NCI-H82 treated with DMSO at 0.1 percent for 48 hours (cell line): ENCODE results near the gene OTOP1.
"Not testable (repeated sequence)": the region's sequence is repeated elsewhere in the genome, so short reads cannot be mapped to it uniquely, and the experiment has no call there.

Experiments used
- DNase-seq: peaks from one replicate; lab custom pipeline; 2025; ENCODE audit not compliant: unreplicated experiment; lab: John Stamatoyannopoulos, UW

The OTOP1 gene

DNA sequence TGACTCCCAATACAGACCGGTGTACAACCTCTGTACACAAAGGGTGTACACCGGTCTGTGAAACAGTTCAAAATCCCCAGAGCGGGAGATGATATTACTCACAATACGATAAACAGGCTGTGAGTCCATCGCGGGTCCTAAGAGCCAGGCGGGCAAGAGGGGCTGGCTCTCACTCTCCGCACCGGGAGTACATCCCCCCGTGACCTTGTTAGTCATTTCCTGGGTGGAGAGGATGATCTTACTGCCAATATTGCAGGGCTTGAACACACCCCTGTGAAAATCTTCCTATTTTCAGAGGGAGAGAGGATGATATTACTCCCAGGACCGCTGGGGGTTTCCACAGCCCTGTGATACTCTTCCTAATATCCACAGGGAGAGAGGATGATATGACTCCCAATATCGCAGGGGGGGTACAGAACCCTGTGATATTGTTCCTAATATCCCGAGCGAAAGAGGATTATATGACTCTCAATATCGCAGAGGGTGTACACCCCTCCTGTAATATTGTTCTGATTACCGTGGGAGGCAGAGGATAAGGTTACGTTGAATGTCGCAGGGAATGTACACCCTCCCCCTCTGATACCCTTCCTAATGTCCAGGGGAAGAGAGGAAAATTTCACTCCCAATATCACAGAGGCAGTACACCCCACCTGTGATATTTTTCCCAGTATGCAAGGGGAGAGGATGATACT lies 60.9 kb downstream of the OTOP1 start:
- not testable (repeated sequence) for DNase-seq

DNA sequence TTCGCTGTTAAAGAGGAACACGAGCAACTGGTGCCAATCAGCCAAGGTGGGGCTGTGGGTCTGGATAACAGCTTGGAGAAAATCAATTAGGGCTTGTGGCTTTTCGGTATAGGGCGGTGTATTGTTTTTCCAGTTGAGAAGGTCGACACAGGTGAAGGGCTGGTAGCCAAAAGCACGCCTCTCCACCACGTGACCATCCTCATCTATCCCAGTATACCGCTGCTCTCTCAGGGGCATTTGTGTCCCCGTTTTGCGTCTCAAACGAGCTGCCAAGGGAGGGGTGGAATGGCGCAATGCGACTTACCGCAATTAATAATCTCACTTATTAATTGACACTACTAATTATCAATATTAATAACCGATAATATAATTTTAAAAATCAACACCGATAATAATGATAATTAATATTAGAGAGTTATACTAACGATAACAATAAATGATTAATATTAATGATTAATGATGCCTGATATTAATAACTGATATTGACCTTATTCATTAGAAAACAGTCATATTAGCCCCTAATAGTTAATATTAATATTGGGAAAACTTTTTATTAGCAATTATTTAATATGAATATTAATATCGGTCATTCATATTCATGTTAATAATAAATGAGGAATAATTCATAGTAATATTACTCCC lies 62.1 kb downstream of the OTOP1 start:
- DNase-seq = not testable (repeated sequence)

DNA sequence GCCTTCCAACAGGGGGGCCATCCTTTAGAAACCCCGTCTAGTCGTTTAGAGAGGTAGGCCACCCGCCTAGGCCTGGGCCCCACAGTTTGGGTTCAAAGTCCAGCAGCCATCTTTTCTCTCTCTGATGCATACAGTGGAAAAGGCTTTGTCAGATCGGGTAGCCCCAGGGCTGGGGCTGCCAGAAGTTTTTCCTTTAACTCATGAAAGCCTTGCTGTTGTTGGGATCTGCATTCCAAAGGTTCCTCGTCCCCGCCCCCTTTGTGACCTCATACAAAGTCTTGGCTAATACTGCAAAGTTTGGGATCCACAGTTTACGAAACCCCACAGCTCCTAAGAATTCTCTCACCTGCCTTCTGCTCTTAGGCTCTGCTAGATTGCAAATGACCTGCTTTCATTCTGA lies 64.5 kb downstream of the OTOP1 start:
- not testable (repeated sequence) for DNase-seq

DNA sequence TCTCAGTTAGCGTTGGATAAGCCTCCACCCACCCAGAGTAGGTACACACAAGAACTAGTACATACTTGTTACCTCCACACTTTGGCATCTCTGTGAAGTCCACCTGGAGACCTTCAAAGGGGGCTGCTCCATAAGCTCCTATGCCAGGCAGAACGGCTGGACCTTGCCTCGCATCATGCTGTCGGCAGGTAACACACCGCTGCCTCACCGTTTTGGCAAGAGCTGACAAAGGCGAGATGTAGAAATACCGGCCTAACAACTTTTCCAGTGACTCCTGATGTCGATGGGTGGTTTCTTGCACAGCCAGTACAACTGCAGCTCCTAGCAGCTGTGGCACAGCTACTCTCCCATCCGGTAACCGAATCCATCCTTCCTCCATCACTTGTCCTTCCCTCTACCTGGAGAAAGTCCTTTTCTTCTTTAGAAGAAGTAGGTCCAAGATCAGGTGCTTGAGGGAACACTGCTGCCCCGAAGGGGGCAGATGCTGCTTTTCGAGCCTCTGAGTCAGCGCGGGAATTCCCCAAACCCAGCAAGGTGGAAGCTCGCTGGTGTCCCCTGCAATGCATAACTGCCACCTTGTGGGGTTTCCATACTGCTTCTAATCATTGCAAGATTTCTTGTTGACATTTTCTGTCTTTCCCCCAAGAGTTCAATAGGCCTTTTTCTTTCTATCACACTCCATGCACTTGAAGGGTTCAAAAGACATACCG lies 65.6 kb downstream of the OTOP1 start:
- not testable (repeated sequence) for DNase-seq

DNA sequence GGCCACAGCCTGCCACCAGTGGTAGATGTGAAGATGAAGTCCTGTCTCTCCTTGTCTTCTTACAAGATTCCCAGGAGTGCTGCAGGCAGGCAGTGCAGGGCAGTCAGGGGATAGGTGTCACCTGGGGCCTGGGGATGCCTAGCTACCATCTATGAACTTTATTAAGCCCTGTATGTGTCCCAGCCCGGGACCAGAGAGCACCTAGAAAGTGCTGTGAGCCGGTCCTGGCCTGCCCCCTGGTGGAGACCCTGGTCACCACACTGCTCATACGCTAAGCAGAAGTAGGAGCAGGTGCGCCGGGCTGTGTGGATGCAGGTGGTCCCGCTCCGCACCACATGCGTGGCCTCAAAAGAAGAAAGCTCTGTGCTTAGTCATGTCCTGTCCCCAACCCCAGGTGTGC lies 81.1 kb downstream of the OTOP1 start:
- DNase-seq = not testable (repeated sequence)

DNA sequence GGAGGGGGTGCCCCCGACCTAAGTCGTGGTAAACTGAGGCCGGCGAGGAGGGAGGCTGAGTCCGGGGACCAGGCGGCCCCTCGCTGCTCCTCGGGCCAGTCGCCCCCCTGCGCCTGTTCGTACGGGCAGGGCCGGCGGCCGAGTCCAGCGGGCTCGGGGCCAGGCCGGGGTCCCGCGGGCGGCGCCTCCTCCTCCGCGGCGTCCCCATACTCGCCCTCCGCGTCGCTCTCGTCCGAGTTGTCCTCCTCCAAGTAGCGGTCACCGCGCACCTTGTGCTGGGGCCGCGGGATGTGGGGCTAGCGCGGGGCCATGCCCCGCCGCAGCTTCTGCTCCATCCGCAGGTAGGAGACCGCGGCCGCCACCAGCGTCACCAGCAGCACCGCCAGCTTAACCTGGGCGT lies 83.4 kb downstream of the OTOP1 start:
- not testable (repeated sequence) for DNase-seq

DNA sequence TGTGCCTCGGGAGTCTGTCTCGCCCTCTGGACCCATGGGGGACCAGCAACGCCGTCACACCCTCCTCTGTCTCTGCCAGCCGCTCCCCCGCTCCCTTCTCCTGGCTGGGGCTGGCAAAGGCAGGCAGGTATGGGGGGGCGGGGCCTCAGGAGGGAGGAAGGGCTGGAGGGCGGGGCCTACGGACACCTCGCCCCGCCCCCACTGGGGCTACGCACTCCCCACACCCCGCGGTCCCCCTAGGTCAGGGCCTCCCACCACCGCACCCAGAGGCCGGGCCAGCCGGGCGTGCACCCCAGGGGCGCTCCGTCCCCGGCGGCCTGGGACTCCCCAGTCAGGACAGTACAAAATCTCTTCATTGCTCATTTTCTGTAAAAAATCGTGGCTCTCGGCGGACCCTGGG lies 84.0 kb downstream of the OTOP1 start:
- not testable (repeated sequence) for DNase-seq

DNA sequence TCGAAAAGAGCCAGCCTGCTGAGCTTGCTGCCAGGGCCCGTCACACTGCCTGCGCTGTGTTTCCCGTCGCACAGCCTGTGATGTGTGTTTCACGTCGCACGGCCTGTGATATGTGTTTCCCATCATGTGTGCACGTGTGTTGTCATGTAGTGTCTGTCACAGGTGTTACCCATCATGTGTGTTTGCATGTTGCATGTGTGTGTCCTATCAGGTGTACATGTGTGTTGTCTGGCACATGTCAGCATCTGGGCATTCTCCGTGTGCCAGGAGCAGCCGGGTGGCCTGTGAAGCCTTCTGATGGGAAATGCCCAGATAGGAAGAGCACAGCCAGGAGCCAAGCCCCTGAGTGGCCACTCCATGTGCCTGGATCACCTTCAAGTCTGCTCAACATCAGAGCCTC lies 85.5 kb downstream of the OTOP1 start:
- DNase-seq = not testable (repeated sequence)
